A673 (cell line): Measurements from ENCODE around the gene HIPK3. TPM values are rescaled to one million over a fixed set of nuclear protein-coding genes. Genes with fewer than 3 reads are reported as not detected.

ENCODE experiments used
- BruUV-seq: library from RNA; stranded (reverse); fragments of 400-500 nt; replicated peaks from 2 replicates; lab custom pipeline; 2021; lab: Mats Ljungman, UMichigan
- CTCF ChIA-PET: fragments of 300-600 bp; sonication (Branson Sonifier 250); formaldehyde crosslinking; loops from one replicate; lab custom pipeline; 2022; ENCODE audit warnings: antibody characterized with exemption; lab: Charles Lee
- POLR2A ChIA-PET: fragments of 300-600 bp; sonication (Branson Sonifier 250); formaldehyde crosslinking; loops from one replicate; lab custom pipeline; 2022; ENCODE audit warnings: antibody characterized with exemption; ENCODE audit not compliant: low non-redundant PET; lab: Charles Lee
- DNase-seq: peaks from one replicate; pipeline ENCODE4 v3.0.0-alpha.2; 2015; ENCODE audit warnings: low spot score
- H3K27ac ChIP-seq: fragments of 200-600 bp; sonication (generic); 2 replicates; pipeline ENCODE4 v1.5.1; 2016; ENCODE audit warnings: mixed run types, low read depth, mild to moderate bottlenecking, mixed read lengths, antibody characterized with exemption, low read length; ENCODE audit not compliant: poor library complexity, severe bottlenecking
- H3K27me3 ChIP-seq: fragments of 200-600 bp; sonication (generic); replicated peaks from 2 replicates; pipeline ENCODE4 v1.6.1; 2017; ENCODE audit warnings: mixed run types, low read depth, mild to moderate bottlenecking, mixed read lengths, antibody characterized with exemption, low read length; ENCODE audit not compliant: insufficient read depth, poor library complexity
- H3K36me3 ChIP-seq: fragments of 200-600 bp; sonication (generic); 2 replicates; pipeline ENCODE4 v1.6.1; 2016; ENCODE audit warnings: mixed run types, mild to moderate bottlenecking, mixed read lengths, antibody characterized with exemption, low read length; ENCODE audit not compliant: insufficient read depth, poor library complexity, severe bottlenecking
- H3K4me1 ChIP-seq: fragments of 200-600 bp; sonication (generic); 2 replicates; pipeline ENCODE4 v1.6.1; 2017; ENCODE audit warnings: mixed run types, mild to moderate bottlenecking, mixed read lengths, antibody characterized with exemption, low read length; ENCODE audit not compliant: insufficient read depth, poor library complexity, severe bottlenecking
- H3K4me3 ChIP-seq: fragments of 200-600 bp; sonication (generic); 2 replicates; pipeline ENCODE4 v1.5.1; 2016; ENCODE audit warnings: low read depth, mixed run types, mild to moderate bottlenecking, mixed read lengths, low read length; ENCODE audit not compliant: poor library complexity, severe bottlenecking
- H3K9me3 ChIP-seq: fragments of 200-600 bp; sonication (generic); 2 replicates; pipeline ENCODE4 v1.6.1; 2016; ENCODE audit warnings: mixed run types, low read depth, mild to moderate bottlenecking, mixed read lengths, antibody characterized with exemption, low read length; ENCODE audit not compliant: poor library complexity, severe bottlenecking
- EZH2 ChIP-seq: fragments of 200-600 bp; sonication (generic); IDR thresholded peaks from 2 replicates; pipeline ENCODE4 v1.6.1; 2017; ENCODE audit warnings: borderline replicate concordance, low read depth, mild to moderate bottlenecking, mixed read lengths, antibody characterized with exemption, low read length; ENCODE audit not compliant: poor library complexity, severe bottlenecking
- intact Hi-C: fragments of 100-400 bp; cut with micrococcal nuclease; formaldehyde crosslinking; loops from one replicate; pipeline ENCODE4 v1.10.0; 2022; ENCODE audit not compliant: unreplicated experiment
- total RNA-seq: library from RNA; stranded (reverse); gene quantifications from 2 replicates; pipeline ENCODE4 v1.2.3, GENCODE V29; 2021
- TF ChIP-seq, protein P1 (sequence below): fragments of 300-800, 200-600 bp; sonication (generic); conservative IDR thresholded peaks from 2 replicates; pipeline ENCODE4 v1.5.1; 2017; ENCODE audit warnings: low read depth, mild to moderate bottlenecking, antibody characterized with exemption, low read length, moderate library complexity, mixed read lengths

The HIPK3 gene
- total RNA-seq, 1 experiment from 2014 or later: 86.7 TPM

DNA sequence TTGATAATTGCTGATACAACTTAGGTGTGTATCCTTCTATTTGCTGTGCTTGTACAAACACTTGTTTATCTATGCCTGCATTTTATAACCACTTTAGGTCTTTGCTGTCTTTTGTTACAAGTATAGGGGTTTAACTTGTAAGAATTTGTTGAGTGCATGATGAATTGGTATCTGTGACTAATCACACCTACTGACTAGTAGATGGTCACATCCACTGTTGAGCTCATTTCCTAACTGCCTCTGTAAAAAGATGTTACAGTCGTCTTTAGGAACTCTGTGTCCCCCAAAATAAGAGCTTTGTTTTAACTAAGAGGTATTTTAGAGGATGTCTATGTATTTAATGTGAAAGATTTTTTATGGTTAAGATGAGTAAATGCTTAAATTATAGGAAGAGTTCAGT lies 60.5 kb downstream of the HIPK3 start:
- no peaks in the 10 kb centered on the region for H3K9me3 ChIP-seq
- no peak for DNase-seq
- no peak overlapping the region for H3K27ac ChIP-seq
- H3K4me1 ChIP-seq: no peaks in the 10 kb centered on the region
- no peaks in the 10 kb centered on the region for H3K36me3 ChIP-seq
- no TSS peak for BruUV-seq
- intact Hi-C loops: no loop called here
- ChIA-PET POLR2A (no interaction called here), CTCF (no interaction called here)
- no peak overlapping the region for H3K4me3 ChIP-seq
- TF ChIP-seq, protein P1, sequence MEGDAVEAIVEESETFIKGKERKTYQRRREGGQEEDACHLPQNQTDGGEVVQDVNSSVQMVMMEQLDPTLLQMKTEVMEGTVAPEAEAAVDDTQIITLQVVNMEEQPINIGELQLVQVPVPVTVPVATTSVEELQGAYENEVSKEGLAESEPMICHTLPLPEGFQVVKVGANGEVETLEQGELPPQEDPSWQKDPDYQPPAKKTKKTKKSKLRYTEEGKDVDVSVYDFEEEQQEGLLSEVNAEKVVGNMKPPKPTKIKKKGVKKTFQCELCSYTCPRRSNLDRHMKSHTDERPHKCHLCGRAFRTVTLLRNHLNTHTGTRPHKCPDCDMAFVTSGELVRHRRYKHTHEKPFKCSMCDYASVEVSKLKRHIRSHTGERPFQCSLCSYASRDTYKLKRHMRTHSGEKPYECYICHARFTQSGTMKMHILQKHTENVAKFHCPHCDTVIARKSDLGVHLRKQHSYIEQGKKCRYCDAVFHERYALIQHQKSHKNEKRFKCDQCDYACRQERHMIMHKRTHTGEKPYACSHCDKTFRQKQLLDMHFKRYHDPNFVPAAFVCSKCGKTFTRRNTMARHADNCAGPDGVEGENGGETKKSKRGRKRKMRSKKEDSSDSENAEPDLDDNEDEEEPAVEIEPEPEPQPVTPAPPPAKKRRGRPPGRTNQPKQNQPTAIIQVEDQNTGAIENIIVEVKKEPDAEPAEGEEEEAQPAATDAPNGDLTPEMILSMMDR: no peak
- TF ChIP-seq EZH2: no peak
- H3K27me3 ChIP-seq: no peaks in the 10 kb centered on the region

DNA sequence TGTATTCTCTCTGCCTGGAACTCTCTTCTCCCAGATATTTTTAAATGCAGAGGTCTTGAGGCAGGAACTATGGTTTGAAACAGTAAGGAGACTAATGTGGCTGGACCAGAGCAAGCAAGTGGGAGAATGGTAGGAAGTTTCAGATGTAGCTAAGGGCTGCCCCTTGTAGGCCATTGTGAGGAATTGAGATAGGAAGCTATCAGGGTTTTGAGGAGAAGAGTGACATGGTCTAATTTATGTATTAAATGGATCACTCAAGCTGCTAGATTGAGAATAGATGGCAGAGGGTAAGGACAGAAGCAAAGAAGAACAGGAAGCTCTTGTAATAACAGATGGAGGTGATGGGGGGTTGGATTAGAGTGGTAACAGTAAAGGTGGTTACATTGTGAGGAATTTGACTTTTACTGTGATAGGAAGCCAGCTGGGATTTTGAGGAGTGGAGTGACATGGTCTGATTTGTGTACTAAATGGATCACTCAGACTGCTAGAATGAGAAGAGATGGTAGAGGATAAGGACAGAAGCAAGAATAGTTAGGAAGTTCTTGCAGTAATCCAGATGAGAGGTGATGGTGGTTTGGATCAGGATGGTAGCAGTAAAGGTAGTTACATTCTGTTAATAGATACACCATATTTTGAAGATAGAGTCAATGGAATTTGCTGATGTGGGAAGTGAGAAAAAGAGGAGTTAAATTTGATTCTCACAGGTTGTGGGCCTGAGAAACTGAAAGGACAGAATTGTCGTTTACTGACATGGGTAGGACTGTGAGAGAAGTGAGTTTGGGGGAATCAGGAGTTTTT lies 63.0 kb downstream of the HIPK3 start:
- peaks cover 15% of the 10 kb centered on the region for H3K4me1 ChIP-seq
- intact Hi-C loops: loop anchor here (10.0 kb wide), 1 partner anchor 575 kb away; no protein-coding TSS in a partner anchor
- H3K4me3 ChIP-seq: no peak overlapping the region
- no TSS peak for BruUV-seq
- H3K36me3 ChIP-seq: no peaks in the 10 kb centered on the region
- no peaks in the 10 kb centered on the region for H3K27me3 ChIP-seq
- no peak overlapping the region for H3K27ac ChIP-seq
- ChIA-PET POLR2A (no interaction called here), CTCF (interaction anchor here (0.5 kb wide), 1 partner anchor 132 kb away, joined by 3 read pairs; no protein-coding TSS in a partner anchor)
- TF ChIP-seq, protein P1: peak; percentile 37
- TF ChIP-seq EZH2: no peak
- DNase-seq: no peak
- H3K9me3 ChIP-seq: no peaks in the 10 kb centered on the region

DNA sequence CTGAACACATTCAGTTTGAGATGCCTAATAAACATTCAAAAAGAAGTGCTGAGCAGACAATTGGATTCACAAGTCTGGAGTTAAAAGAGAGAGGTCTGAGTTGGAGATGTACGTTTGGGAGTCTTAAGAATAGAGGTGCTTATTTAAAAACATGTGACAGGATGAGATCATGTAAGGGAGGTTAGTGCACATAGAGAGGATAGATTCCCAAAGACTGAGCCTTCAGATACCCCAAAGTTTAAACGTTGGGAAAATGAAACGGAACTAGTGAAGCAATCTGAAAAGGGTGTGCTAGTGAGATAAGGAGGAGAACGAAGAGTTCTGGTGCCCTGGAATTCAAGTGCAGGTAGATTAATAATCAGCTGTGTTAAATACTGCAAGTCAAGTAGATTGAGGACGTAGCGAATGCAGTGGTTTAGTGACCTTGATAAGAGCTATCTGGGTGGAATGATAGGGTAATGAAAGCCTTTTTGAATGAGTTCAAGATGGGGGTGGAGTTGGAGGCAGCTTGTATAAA lies 63.7 kb downstream of the HIPK3 start:
- no TSS peak for BruUV-seq
- DNase-seq: no peak
- ChIA-PET CTCF (interaction anchor here (0.5 kb wide), 1 partner anchor 132 kb away, joined by 3 read pairs; no protein-coding TSS in a partner anchor), POLR2A (no interaction called here)
- H3K4me1 ChIP-seq: peaks cover 21% of the 10 kb centered on the region
- intact Hi-C loops: loop anchor here (10.0 kb wide), 1 partner anchor 576 kb away; no protein-coding TSS in a partner anchor
- no peak overlapping the region for H3K4me3 ChIP-seq
- no peaks in the 10 kb centered on the region for H3K9me3 ChIP-seq
- no peak overlapping the region for H3K27ac ChIP-seq
- no peaks in the 10 kb centered on the region for H3K36me3 ChIP-seq
- H3K27me3 ChIP-seq: no peaks in the 10 kb centered on the region
- TF ChIP-seq, protein P1: no peak
- TF ChIP-seq EZH2: no peak
